Mesenchymal stem cell (in vitro differentiated cells and primary cell): Measurements from ENCODE around the gene IGF2BP2.
"Not testable (repeated sequence)": the region's sequence is repeated elsewhere in the genome, so short reads cannot be mapped to it uniquely, and the experiment has no call there.

Source experiments
- DNase-seq: peaks from one replicate; pipeline ENCODE4 v3.0.0-alpha.2; 2013
- H2AFZ ChIP-seq: one replicate; pipeline ENCODE4 v1.6.1; 2013; ENCODE audit warnings: low read depth, mild to moderate bottlenecking, control low read depth, inconsistent platforms, low read length, moderate library complexity
- H2AK5ac ChIP-seq: 2 replicates; pipeline ENCODE4 v1.6.1; 2013; ENCODE audit warnings: low read length, moderate library complexity, mild to moderate bottlenecking, inconsistent platforms; ENCODE audit not compliant: severe bottlenecking
- H2BK120ac ChIP-seq: one replicate; pipeline ENCODE4 v1.6.1; 2013; ENCODE audit warnings: low read depth, mild to moderate bottlenecking, inconsistent platforms, low read length, moderate library complexity
- H2BK12ac ChIP-seq, 2 experiments: one replicate each; pipeline ENCODE4 v1.6.1; 2013; ENCODE audit warnings: inconsistent platforms in 2 of 2, low read length in 2 of 2, mild to moderate bottlenecking in 2 of 2, moderate library complexity in 2 of 2, control low read depth in 1 of 2
- H2BK15ac ChIP-seq: one replicate; pipeline ENCODE4 v1.6.1; 2013; ENCODE audit warnings: mild to moderate bottlenecking, low read depth, inconsistent platforms; ENCODE audit not compliant: poor library complexity, severe bottlenecking
- H2BK5ac ChIP-seq: 2 replicates; pipeline ENCODE4 v1.6.1; 2013; ENCODE audit warnings: low read depth, mild to moderate bottlenecking, low read length, control low read depth, inconsistent platforms; ENCODE audit not compliant: poor library complexity, severe bottlenecking
- H3K14ac ChIP-seq, 2 experiments: one replicate each; pipeline ENCODE4 v1.6.1; 2013; ENCODE audit warnings: inconsistent platforms in 2 of 2, low read length in 2 of 2, control low read depth in 1 of 2, mild to moderate bottlenecking in 1 of 2, moderate library complexity in 1 of 2
- H3K18ac ChIP-seq, 2 experiments: one replicate each; pipeline ENCODE4 v1.6.1; 2013; ENCODE audit warnings: inconsistent platforms in 2 of 2, low read length in 2 of 2, control low read depth in 1 of 2, low read depth in 1 of 2, mild to moderate bottlenecking in 1 of 2
- H3K23ac ChIP-seq, 2 experiments: one replicate each; pipeline ENCODE4 v1.6.1; 2013; ENCODE audit warnings: inconsistent platforms in 2 of 2, low read length in 2 of 2, mild to moderate bottlenecking in 2 of 2, moderate library complexity in 2 of 2, control low read depth in 1 of 2
- H3K27ac ChIP-seq: 2 replicates; pipeline ENCODE4 v1.5.1; 2013; ENCODE audit warnings: mild to moderate bottlenecking, moderate library complexity, low read length, control low read depth, inconsistent platforms; ENCODE audit not compliant: poor library complexity, severe bottlenecking
- H3K27me3 ChIP-seq, 2 experiments: 2 replicates each; pipeline versions ENCODE4 v1.6.1 to v1.7.0; 2013; ENCODE audit warnings: low read length in 2 of 2, mild to moderate bottlenecking in 2 of 2, moderate library complexity in 2 of 2, control low read depth in 1 of 2, inconsistent platforms in 1 of 2; ENCODE audit not compliant: control insufficient read depth in 1 of 2, insufficient read depth in 1 of 2
- H3K36me3 ChIP-seq, 2 experiments: 2 replicates each; pipeline versions ENCODE4 v1.6.1 to v1.7.0; 2013; ENCODE audit warnings: low read length in 2 of 2, control low read depth in 1 of 2, inconsistent platforms in 1 of 2, low read depth in 1 of 2, mild to moderate bottlenecking in 1 of 2; ENCODE audit not compliant: insufficient read depth in 2 of 2, control insufficient read depth in 1 of 2
- H3K4ac ChIP-seq, 2 experiments: one replicate each; pipeline ENCODE4 v1.6.1; 2013; ENCODE audit warnings: inconsistent platforms in 2 of 2, low read length in 2 of 2, mild to moderate bottlenecking in 2 of 2, moderate library complexity in 2 of 2, control low read depth in 1 of 2, low read depth in 1 of 2
- H3K4me1 ChIP-seq: 2 replicates; pipeline ENCODE4 v1.6.1; 2013; ENCODE audit warnings: low read depth, low read length, control low read depth; ENCODE audit not compliant: control insufficient read depth, insufficient read depth
- H3K4me2 ChIP-seq: 2 replicates; pipeline ENCODE4 v1.6.1; 2013; ENCODE audit warnings: low read length, mild to moderate bottlenecking, inconsistent platforms; ENCODE audit not compliant: poor library complexity, severe bottlenecking
- H3K4me3 ChIP-seq, 2 experiments: 2 replicates each; pipeline versions ENCODE4 v1.5.1 to v1.7.0; 2013; ENCODE audit warnings: low read length in 2 of 2, mild to moderate bottlenecking in 2 of 2, control low read depth in 1 of 2, low read depth in 1 of 2; ENCODE audit not compliant: insufficient read depth in 1 of 2
- H3K79me1 ChIP-seq: replicated peaks from 2 replicates; pipeline ENCODE4 v1.6.1; 2013; ENCODE audit warnings: mild to moderate bottlenecking, control low read depth, low read length, inconsistent platforms; ENCODE audit not compliant: poor library complexity, severe bottlenecking
- H3K9ac ChIP-seq: 2 replicates; pipeline ENCODE4 v1.7.0; 2013; ENCODE audit warnings: mild to moderate bottlenecking, low read length, moderate library complexity
- H3K9me3 ChIP-seq: 2 replicates; pipeline ENCODE4 v1.7.0; 2013; ENCODE audit warnings: mild to moderate bottlenecking, low read length; ENCODE audit not compliant: control insufficient read depth
- H4K8ac ChIP-seq: one replicate; pipeline ENCODE4 v1.6.1; 2013; ENCODE audit warnings: inconsistent platforms, mild to moderate bottlenecking, low read length, moderate library complexity
- H4K91ac ChIP-seq: one replicate; pipeline ENCODE4 v1.6.1; 2013; ENCODE audit warnings: mild to moderate bottlenecking, low read length, inconsistent platforms
- WGBS: methylation state at CpG from one replicate; pipeline ENCODE4 v1.1.7; 2013; ENCODE audit warnings: mixed read lengths; 5-methylcytosine and 5-hydroxymethylcytosine counted together

IGF2BP2 gene

GRCh38 chr3:185639632-185640206, 185.1 kb downstream of the IGF2BP2 start:
- no peak for DNase-seq
- no peak overlapping the region for H3K4me2 ChIP-seq
- no peak overlapping the region for H2AK5ac ChIP-seq
- H3K9ac ChIP-seq = no peak overlapping the region
- WGBS = 96% methylated on average over 7 of the region's 7 CpGs
- H3K9me3 ChIP-seq = no peaks in the 10 kb centered on the region
- H4K91ac ChIP-seq = no peak overlapping the region
- no peak overlapping the region for H3K27ac ChIP-seq
- no peak overlapping the region for H2BK12ac ChIP-seq
- H3K27me3 ChIP-seq = no peaks in the 10 kb centered on the region
- H3K79me1 ChIP-seq = no peaks in the 10 kb centered on the region
- no peak overlapping the region for H2AFZ ChIP-seq
- H2BK120ac ChIP-seq = no peak overlapping the region
- no peak overlapping the region for H4K8ac ChIP-seq
- H3K36me3 ChIP-seq = peaks cover 10 to 19% of the 10 kb centered on the region in 2 experiments
- H3K4me3 ChIP-seq = no peak overlapping the region
- H3K14ac ChIP-seq = no peak overlapping the region
- no peak overlapping the region for H3K4ac ChIP-seq
- H3K23ac ChIP-seq = no peak overlapping the region
- peaks cover 1% of the 10 kb centered on the region for H3K4me1 ChIP-seq
- H3K18ac ChIP-seq = no peak overlapping the region
- H2BK5ac ChIP-seq = no peak overlapping the region
- H2BK15ac ChIP-seq = no peak overlapping the region

- not testable (repeated sequence) for H3K4ac ChIP-seq, H3K9ac ChIP-seq
Measured at GRCh38 chr3:185638651-185639050, 186.2 kb downstream of the IGF2BP2 start.

GRCh38 chr3:185637388-185637787, 187.5 kb downstream of the IGF2BP2 start:
- no peak overlapping the region for H4K8ac ChIP-seq
- H3K27me3 ChIP-seq = no peaks in the 10 kb centered on the region
- H2BK12ac ChIP-seq = no peak overlapping the region
- no peak overlapping the region for H3K27ac ChIP-seq
- no peak overlapping the region for H2BK120ac ChIP-seq
- 88% methylated on average over 3 of the region's 3 CpGs for WGBS
- H2AFZ ChIP-seq = no peak overlapping the region
- H3K18ac ChIP-seq = no peak overlapping the region
- no peak overlapping the region for H4K91ac ChIP-seq
- H2AK5ac ChIP-seq = no peak overlapping the region
- H3K23ac ChIP-seq = no peak overlapping the region
- H3K36me3 ChIP-seq = peaks cover 3 to 6% of the 10 kb centered on the region in 2 experiments
- no peak overlapping the region for H3K9ac ChIP-seq
- no peaks in the 10 kb centered on the region for H3K9me3 ChIP-seq
- no peaks in the 10 kb centered on the region for H3K4me1 ChIP-seq
- H2BK15ac ChIP-seq = no peak overlapping the region
- H3K4me3 ChIP-seq = no peak overlapping the region
- H3K79me1 ChIP-seq = no peaks in the 10 kb centered on the region
- H3K14ac ChIP-seq = no peak overlapping the region
- H3K4ac ChIP-seq = no peak overlapping the region
- DNase-seq = no peak
- no peak overlapping the region for H2BK5ac ChIP-seq
- H3K4me2 ChIP-seq = no peak overlapping the region

More at GRCh38 chr3:185638651-185639050, 186.2 kb downstream of the IGF2BP2 start:
- not testable (repeated sequence) for H2BK12ac ChIP-seq, H2AFZ ChIP-seq, H3K4me3 ChIP-seq, H3K27ac ChIP-seq, H3K14ac ChIP-seq, H4K8ac ChIP-seq, H3K18ac ChIP-seq, H3K27me3 ChIP-seq, H2AK5ac ChIP-seq, H4K91ac ChIP-seq, H3K4me1 ChIP-seq, H3K23ac ChIP-seq, H2BK120ac ChIP-seq, H3K9me3 ChIP-seq, H3K4me2 ChIP-seq, H2BK5ac ChIP-seq, DNase-seq, H2BK15ac ChIP-seq, H3K79me1 ChIP-seq
- 97% methylated on average over 11 of the region's 11 CpGs for WGBS
- H3K36me3 ChIP-seq = peaks cover 10 to 15% of the 10 kb centered on the region in 2 experiments

- Histone ChIP-seq H3K4me2 (no peak overlapping the region), H3K36me3 (peaks cover 10 to 23% of the 10 kb centered on the region in 2 experiments), H3K4ac (no peak overlapping the region), H4K8ac (no peak overlapping the region), H3K79me1 (no peaks in the 10 kb centered on the region), H4K91ac (no peak overlapping the region), H2AK5ac (no peak overlapping the region), H2AFZ (no peak overlapping the region), H2BK12ac (no peak overlapping the region), H3K18ac (no peak overlapping the region), H3K27ac (no peak overlapping the region), H3K23ac (no peak overlapping the region), H3K9me3 (no peaks in the 10 kb centered on the region), H3K4me3 (no peak overlapping the region), H3K27me3 (no peaks in the 10 kb centered on the region), H2BK120ac (no peak overlapping the region), H2BK5ac (no peak overlapping the region), H3K9ac (no peak overlapping the region), H2BK15ac (no peak overlapping the region), H3K14ac (no peak overlapping the region), H3K4me1 (no peaks in the 10 kb centered on the region)
- DNase-seq = no peak
- 100% methylated on average over 2 of the region's 4 CpGs for WGBS
Measured at GRCh38 chr3:185632996-185633395, 191.8 kb downstream of the IGF2BP2 start.
